ENCODE results near the gene SLC28A2. TPM values are rescaled to one million over a fixed set of nuclear protein-coding genes. Genes with fewer than 3 reads are reported as not detected.

SLC28A2 gene, protein sequence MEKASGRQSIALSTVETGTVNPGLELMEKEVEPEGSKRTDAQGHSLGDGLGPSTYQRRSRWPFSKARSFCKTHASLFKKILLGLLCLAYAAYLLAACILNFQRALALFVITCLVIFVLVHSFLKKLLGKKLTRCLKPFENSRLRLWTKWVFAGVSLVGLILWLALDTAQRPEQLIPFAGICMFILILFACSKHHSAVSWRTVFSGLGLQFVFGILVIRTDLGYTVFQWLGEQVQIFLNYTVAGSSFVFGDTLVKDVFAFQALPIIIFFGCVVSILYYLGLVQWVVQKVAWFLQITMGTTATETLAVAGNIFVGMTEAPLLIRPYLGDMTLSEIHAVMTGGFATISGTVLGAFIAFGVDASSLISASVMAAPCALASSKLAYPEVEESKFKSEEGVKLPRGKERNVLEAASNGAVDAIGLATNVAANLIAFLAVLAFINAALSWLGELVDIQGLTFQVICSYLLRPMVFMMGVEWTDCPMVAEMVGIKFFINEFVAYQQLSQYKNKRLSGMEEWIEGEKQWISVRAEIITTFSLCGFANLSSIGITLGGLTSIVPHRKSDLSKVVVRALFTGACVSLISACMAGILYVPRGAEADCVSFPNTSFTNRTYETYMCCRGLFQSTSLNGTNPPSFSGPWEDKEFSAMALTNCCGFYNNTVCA
- not detected for polyA plus RNA-seq

DNA sequence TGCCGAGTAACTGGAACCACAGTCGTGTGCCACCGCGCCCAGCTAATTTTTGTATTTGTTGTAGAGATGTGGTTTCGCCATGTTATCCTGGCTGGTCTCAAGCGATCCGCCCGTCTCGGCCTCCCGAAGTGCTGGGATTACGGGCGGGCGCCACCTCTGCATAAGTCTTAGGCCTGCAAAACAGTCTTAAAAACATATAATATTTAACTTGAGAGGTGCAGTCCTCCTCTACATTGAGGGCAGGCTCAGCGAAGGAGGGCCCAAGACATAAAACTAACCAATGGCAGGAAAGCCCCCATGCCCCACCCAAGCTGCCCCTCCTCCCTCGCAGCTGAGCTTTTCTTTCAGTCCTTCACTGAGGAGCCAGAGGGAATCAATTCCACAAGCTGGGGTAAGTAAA lies at the start of gene SLC28A2:
Gene SLC28A2, plus strand, starts transcription at position 347 of the 400 bp plus-strand sequence. CDS start 982 bp downstream, outside the sequence.
- Mint-ChIP-seq H3K9me3 (peaks cover 0 to under 1% (median 0%) of the 10 kb centered on the region in 6 donors), H3K4me1 (no peaks in the 10 kb centered on the region), H3K4me3 (no peak within 1 kb of the TSS), H3K36me3 (peaks cover 0 to 4% (median 0%) of the 10 kb centered on the region in 3 donors), H3K27me3 (ENCODE audit: low read depth in 3 of 3) (peaks cover 0 to 2% (median 0%) of the 10 kb centered on the region in 3 donors), H3K27ac (no peak within 1 kb of the TSS)
- DNase-seq = no peak

DNA sequence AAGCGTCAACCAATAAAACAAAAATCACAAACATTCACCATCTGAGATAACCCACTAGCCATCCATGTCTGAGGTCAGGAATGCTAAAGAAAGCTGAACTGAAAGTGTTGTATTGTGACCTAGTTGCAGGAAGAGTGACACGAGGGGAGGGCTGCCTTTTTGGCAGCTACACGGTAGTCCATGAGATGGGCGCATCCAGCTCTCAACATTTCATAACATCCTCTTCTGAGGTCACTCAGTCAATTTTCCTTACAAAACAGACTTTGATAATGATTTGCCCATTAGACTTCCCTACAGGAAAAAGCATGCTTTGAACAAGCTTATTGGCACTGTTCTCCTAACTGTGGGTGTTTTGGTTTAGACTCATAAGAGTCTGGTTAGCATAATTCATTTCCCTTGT lies 48.9 kb upstream of the SLC28A2 start:
- Mint-ChIP-seq H3K27ac (no peak overlapping the region), H3K4me3 (no peak overlapping the region), H3K36me3 (peaks cover 0 to 9% (median 0%) of the 10 kb centered on the region in 3 donors), H3K4me1 (peaks cover 0 to 3% of the 10 kb centered on the region in 2 donors), H3K9me3 (no peaks in the 10 kb centered on the region), H3K27me3 (ENCODE audit: low read depth in 3 of 3) (peaks cover 8 to 19% (median 16%) of the 10 kb centered on the region in 3 donors)
- no peak for DNase-seq

DNA sequence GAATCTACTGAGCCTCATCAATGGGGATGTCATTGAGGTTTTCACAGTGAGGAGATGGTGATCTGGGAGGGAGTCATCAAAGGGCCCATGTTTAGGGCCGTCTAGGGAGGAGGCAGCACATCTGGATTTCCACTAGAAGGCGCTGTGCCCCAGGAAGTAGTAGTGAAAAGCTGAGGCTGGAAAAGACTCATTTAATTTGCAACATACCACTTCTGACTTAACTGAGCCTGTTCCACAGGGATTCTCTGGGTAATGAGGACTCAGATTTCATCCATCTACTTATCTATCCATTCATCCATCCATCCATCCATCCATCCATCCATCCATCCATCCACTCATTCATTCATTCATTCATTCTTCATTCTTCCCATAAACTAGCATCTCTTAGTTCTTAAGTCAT lies 46.8 kb upstream of the SLC28A2 start:
- H3K9me3 Mint-ChIP-seq = no peaks in the 10 kb centered on the region
- peaks cover 2 to 8% (median 5%) of the 10 kb centered on the region in 3 donors for H3K27me3 Mint-ChIP-seq (ENCODE audit: low read depth in 3 of 3)
- H3K4me3 Mint-ChIP-seq = no peak overlapping the region
- no peaks in the 10 kb centered on the region for H3K4me1 Mint-ChIP-seq
- H3K27ac Mint-ChIP-seq = peak overlapping the region in 1 of 6 donors; percentile 54
- DNase-seq = peak; percentile 42 to 54 (median 42)
- H3K36me3 Mint-ChIP-seq = peaks cover 0 to 9% (median 0%) of the 10 kb centered on the region in 3 donors

DNA sequence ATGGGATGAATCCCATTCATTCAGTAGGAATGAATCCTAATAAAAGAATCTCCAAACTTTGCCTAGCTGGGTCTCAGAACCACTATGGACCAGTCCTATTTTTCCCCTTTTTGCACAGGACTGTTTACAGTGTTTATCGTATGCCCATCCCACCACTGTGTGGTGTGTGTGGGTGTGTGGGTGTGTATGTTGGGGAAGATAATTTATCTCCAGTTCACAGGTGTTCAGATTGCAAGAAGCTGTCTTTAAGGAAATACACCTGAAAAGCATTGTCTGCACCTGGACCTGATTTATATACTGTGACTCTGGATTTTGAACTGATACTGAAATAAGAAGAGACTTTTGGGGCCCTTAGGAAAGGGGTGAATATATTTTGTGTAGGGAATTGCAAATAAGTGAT lies 39.5 kb upstream of the SLC28A2 start:
- H3K36me3 Mint-ChIP-seq = peaks cover 0 to under 1% (median 0%) of the 10 kb centered on the region in 3 donors
- no peak for DNase-seq
- peaks cover 0 to 1% (median 0%) of the 10 kb centered on the region in 3 donors for H3K27me3 Mint-ChIP-seq (ENCODE audit: low read depth in 3 of 3)
- H3K4me3 Mint-ChIP-seq = no peak overlapping the region
- no peak overlapping the region for H3K27ac Mint-ChIP-seq
- no peaks in the 10 kb centered on the region for H3K4me1 Mint-ChIP-seq
- H3K9me3 Mint-ChIP-seq = no peaks in the 10 kb centered on the region

GRCh38 chr15:45221053-45221599 lies 30.9 kb upstream of the SLC28A2 start:
- Mint-ChIP-seq H3K4me3 (no peak overlapping the region), H3K36me3 (no peaks in the 10 kb centered on the region), H3K27me3 (ENCODE audit: low read depth in 3 of 3) (peaks cover 0 to 20% (median 10%) of the 10 kb centered on the region in 3 donors), H3K9me3 (no peaks in the 10 kb centered on the region), H3K27ac (no peak overlapping the region), H3K4me1 (no peaks in the 10 kb centered on the region)
- no peak for DNase-seq

- Mint-ChIP-seq H3K9me3 (no peaks in the 10 kb centered on the region), H3K36me3 (no peaks in the 10 kb centered on the region), H3K4me3 (no peak overlapping the region), H3K27ac (no peak overlapping the region), H3K27me3 (ENCODE audit: low read depth in 3 of 3) (peaks cover 0 to 24% (median 10%) of the 10 kb centered on the region in 3 donors), H3K4me1 (no peaks in the 10 kb centered on the region)
- DNase-seq = no peak
These were observed 30.1 kb upstream of the SLC28A2 start for GRCh38 chr15:45221967-45222366.

- Mint-ChIP-seq H3K27ac (no peak overlapping the region), H3K4me1 (no peaks in the 10 kb centered on the region), H3K36me3 (no peaks in the 10 kb centered on the region), H3K9me3 (no peaks in the 10 kb centered on the region), H3K4me3 (no peak overlapping the region), H3K27me3 (ENCODE audit: low read depth in 3 of 3) (peaks cover under 1 to 21% (median 7%) of the 10 kb centered on the region in 3 donors)
- no peak for DNase-seq
These were observed 27.3 kb upstream of the SLC28A2 start for GRCh38 chr15:45224621-45225217.

- H3K36me3 Mint-ChIP-seq = no peaks in the 10 kb centered on the region
- peaks cover 1 to 19% (median 2%) of the 10 kb centered on the region in 3 donors for H3K27me3 Mint-ChIP-seq (ENCODE audit: low read depth in 3 of 3)
- no peak overlapping the region for H3K4me3 Mint-ChIP-seq
- no peak for DNase-seq
- no peaks in the 10 kb centered on the region for H3K4me1 Mint-ChIP-seq
- H3K27ac Mint-ChIP-seq = no peak overlapping the region
- no peaks in the 10 kb centered on the region for H3K9me3 Mint-ChIP-seq
These were observed 26.3 kb upstream of the SLC28A2 start for GRCh38 chr15:45225506-45226273.

GRCh38 chr15:45228931-45229330 lies 23.1 kb upstream of the SLC28A2 start:
- no peak for DNase-seq
- Mint-ChIP-seq H3K4me1 (no peaks in the 10 kb centered on the region), H3K27me3 (ENCODE audit: low read depth in 3 of 3) (peaks cover 0 to 18% (median 4%) of the 10 kb centered on the region in 3 donors), H3K36me3 (peaks cover 0 to 7% (median 4%) of the 10 kb centered on the region in 3 donors), H3K27ac (no peak overlapping the region), H3K4me3 (no peak overlapping the region), H3K9me3 (peaks cover 2 to 12% (median 7%) of the 10 kb centered on the region in 6 donors)

DNA sequence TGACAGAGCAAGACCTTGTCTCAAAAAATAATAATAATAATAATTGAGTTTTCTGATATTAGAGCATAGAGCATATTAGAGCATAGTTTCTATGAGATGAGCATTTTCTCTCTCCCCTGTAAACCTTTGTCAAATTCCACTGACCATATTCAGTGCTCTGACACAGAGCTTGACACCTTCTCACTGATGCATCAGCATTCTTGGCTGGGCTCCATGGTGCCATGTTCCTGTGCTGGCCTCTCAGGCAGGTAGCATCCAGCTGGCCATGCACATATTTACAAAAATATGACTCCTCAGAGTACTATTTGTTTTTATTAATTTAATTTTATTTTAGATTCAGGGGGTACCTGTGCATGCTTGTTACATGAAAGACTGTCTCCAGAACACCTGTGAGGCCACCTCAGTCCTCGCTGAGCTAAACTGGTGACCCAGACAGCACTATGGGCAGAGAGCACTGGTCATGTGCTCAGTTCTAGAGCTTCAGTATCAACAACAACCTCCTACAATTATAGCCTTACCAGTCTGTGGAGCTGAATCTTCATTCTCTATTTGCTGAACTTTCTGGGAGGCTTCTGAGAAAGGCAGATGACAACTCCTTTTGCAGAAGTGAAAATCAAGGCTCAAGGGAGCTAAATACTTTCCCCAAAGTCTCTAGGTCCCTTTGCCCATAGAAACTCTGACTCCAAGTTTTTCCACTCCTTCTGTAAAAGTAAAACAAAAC lies 21.6 kb upstream of the SLC28A2 start:
- Mint-ChIP-seq H3K27ac (no peak overlapping the region), H3K9me3 (peaks cover 13 to 27% (median 19%) of the 10 kb centered on the region in 6 donors), H3K4me1 (no peaks in the 10 kb centered on the region), H3K4me3 (no peak overlapping the region), H3K36me3 (peaks cover 0 to 7% (median 6%) of the 10 kb centered on the region in 3 donors), H3K27me3 (ENCODE audit: low read depth in 3 of 3) (peaks cover 2 to 15% (median 4%) of the 10 kb centered on the region in 3 donors)
- DNase-seq = no peak

DNA sequence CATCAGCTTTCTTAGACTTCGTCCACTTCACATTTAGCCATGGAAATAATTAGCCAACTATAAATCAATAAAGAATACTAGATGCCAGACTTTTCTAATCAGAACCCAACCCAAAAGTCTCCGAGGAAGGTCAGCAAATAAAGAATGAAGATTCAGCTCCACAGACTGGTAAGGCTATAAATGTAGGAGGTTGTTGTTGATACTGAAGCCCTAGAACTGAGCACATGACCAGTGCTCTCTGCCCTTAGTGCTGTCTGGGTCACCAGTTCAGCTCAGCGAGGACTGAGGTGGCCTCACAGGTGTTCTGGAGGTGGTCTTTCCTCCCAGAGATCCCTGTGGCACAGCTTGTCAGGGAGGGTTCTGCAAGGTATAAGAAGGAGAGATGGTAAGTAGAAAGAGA lies 20.9 kb upstream of the SLC28A2 start:
- H3K4me1 Mint-ChIP-seq = no peaks in the 10 kb centered on the region
- peaks cover 13 to 34% (median 24%) of the 10 kb centered on the region in 6 donors for H3K9me3 Mint-ChIP-seq
- H3K27ac Mint-ChIP-seq = no peak overlapping the region
- DNase-seq = no peak
- H3K27me3 Mint-ChIP-seq (ENCODE audit: low read depth in 3 of 3) = peaks cover 2 to 12% (median 4%) of the 10 kb centered on the region in 3 donors
- no peak overlapping the region for H3K4me3 Mint-ChIP-seq
- H3K36me3 Mint-ChIP-seq = peaks cover 0 to 9% (median 7%) of the 10 kb centered on the region in 3 donors

- no peak overlapping the region for H3K27ac Mint-ChIP-seq
- DNase-seq = no peak
- H3K27me3 Mint-ChIP-seq (ENCODE audit: low read depth in 3 of 3) = peaks cover 2 to 9% (median 4%) of the 10 kb centered on the region in 3 donors
- no peaks in the 10 kb centered on the region for H3K4me1 Mint-ChIP-seq
- peaks cover 17 to 43% (median 32%) of the 10 kb centered on the region in 6 donors for H3K9me3 Mint-ChIP-seq
- H3K36me3 Mint-ChIP-seq = peaks cover 0 to 9% (median 7%) of the 10 kb centered on the region in 3 donors
- H3K4me3 Mint-ChIP-seq = no peak overlapping the region
These were observed 20.0 kb upstream of the SLC28A2 start for GRCh38 chr15:45231864-45232562.
